Kidney glomerular epithelial cell (primary cell): ENCODE results near the gene MKKS.

ENCODE experiments used
- DNase-seq: peaks from one replicate; lab custom pipeline; 2025; lab: John Stamatoyannopoulos, UW

The MKKS gene

GRCh38 chr20:10368702-10369041 is 65.3 kb downstream of the MKKS start:
- DNase-seq = no peak

DNA sequence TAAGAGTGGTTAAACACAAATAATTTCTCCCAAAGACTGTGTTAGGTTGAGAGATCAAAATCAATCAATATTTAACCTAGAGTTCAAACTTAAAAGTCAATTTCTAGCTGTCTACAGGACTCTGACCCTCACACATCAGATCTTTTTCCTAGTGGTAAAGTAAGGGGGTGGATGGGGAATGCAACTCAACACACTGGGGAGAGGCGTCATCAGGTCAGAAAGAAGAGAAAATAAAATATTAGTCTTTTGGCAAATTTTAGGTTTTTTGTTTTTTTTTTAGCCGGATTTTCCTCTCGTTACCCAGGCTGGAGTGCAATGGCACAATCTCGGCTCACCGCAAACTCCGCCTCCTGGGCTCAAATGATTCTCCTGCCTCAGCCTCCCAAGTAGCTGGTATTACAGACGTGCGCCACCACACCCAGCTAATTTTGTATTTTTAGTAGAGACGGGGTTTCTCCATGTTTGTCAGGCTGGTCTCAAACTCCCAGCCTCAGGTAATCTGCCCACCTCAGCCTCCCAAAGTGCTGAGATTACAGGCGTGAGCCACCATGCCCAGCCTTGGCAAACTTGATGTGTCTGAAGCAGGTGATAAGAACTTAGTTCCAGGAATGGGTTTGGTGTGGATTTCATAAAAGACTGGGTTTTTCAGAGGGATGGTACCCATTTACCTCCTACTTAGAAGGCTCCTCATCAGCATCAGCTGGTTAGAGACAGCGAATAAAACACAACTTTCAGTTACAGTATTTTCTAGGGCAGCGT is 65.9 kb downstream of the MKKS start:
- DNase-seq = no peak

DNA sequence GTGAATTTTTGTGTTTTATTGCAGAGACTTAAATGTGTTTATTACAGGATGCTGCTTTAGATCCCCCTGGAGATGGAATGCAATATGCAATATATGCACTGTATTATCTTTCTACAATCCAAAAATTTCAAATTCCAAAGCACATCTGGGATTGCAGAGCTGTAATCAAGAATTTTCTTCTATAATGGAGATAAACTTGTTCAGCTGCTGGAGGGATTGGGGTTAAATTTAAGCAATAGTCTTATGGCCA is 66.4 kb downstream of the MKKS start:
- DNase-seq = no peak

DNA sequence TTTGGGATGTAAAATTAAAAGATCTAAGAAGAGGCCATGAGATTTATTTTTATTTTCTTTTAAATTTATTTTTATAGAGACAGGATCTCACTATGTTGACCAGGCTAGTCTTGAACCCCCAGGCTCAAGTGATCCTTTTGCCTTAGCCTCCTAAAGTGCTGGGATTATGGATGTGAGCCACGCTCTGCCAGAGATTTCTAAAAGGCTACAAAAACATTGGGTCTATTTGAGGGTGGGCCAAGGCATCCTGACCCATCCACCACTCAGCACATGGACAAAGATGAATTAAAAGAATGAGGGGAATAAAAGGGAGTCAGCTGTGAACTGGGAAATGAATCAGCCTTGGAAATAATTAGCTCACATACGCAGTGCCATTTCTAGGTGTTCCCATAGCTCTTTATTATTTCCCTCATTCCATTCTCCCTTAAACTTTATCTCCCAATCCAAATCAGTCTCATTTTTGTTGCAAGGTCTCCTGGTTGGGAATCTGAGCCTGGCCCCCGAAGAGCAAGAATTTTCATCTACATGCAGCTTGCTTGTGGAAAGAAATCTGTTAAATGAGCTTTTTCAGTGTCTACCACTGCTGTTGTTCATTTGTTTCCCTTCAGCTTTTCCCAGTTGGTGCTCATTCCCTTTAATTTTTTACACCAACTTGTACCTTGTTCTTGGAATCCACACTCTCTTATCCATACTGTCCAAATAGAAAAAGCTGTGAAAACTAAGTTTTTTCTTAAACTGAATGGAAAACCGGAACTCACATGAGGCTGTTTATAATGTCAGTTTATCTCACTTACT is 66.9 kb downstream of the MKKS start:
- no peak for DNase-seq

- DNase-seq = no peak
Observed at GRCh38 chr20:10362674-10363073, 71.3 kb downstream of the MKKS start.

DNA sequence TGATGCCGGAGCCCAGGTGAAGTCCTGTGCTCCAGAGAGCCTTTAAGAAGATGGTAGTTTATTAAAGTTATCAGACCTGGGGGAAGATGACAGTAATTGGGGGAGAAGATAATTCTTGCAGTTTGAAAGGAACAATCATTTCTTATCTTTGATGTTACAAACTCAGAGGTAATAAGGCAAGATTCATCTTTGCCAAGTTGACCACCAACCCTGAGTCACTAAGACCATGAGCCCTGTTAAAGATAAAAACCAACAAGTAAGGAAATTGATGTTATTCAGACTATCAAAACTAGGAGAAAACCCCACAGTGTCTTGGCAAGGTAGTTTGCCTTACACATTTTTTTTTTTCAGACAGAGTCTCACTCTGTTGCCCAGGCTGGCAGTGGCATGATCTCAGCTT is 73.1 kb downstream of the MKKS start:
- no peak for DNase-seq

DNA sequence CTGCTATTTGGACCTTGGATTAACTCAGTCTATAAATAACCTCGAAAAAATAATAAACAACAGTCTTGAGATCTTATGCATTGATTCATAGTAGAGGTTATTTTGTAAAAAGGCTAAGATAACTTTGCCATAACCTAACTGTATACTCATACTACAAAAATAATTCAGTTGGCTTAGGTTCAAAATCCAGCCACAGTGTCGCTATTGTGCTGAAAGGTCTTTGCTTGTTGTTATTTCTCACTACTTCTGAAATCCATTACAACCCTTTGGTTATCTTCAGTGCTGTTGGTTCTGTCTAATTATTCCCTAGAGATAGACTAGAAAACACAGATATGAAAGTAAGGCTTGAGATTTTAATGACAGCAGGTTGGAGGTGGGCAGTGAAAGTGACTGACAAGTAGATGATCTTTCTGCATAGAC is 74.4 kb downstream of the MKKS start:
- no peak for DNase-seq

DNA sequence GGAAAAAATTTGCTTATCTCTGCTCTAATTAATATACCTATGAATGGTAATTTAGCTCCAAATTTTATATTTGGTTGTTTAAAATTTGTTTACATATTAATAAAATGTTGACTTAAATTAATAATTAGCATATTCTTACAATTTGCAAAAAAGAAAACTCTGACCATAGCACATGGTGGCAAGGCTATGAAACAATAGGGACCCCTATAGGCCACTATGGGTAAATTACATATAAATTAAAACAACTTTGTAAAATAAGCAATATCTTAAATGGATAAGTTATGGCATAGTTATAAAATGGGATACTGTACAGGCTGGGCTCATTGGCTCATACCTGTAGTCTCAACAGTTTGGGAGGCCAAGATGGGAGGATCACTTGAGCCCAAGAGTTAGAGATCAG is 76.0 kb downstream of the MKKS start:
- DNase-seq = no peak

GRCh38 chr20:10357061-10357708 is 76.8 kb downstream of the MKKS start:
- DNase-seq = peak; percentile 35

DNA sequence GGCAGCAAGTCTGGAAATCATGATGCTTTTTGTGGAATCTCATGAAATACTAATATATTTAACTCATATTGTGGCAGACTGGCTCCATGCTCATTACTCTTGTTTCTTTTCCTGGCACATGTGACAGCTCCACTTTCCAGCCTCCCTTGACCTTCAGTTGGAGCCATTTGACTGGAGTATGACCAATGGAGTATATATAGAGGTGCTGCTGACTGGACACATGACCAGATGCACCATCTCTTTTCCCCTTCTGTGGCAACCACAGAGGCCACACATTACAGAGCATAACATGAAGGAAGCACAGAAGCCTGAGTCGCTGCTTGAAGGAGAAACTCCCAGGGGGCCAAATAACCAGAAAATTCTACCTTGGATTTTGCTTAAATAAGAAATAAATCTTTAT is 77.4 kb downstream of the MKKS start:
- no peak for DNase-seq

GRCh38 chr20:10352934-10353824 is 80.8 kb downstream of the MKKS start:
- DNase-seq = no peak
